ENCODE data around the gene PCDHA9.
A peak's percentile ranks its signal among the peaks of the same experiment; 100 is the strongest.

GRCh38 chr5:140840978-140841962 lies 6.9 kb upstream of the PCDHA9 start, which contains the start of gene PCDHA8:
- TF ChIP-seq CTCF (conservative IDR thresholded peaks at IDR 0.05; ENCODE audit: low read depth, low read length) (0 out of 2 replicates have a peak, but pooled peaks have one; percentile 1), USF2 (IDR thresholded peaks at IDR 0.05; ENCODE audit: low read depth, low read length) (no peak), CEBPB (IDR thresholded peaks at IDR 0.05; ENCODE audit: low read depth, low read length) (no peak), POLR2A (IDR thresholded peaks at IDR 0.05; ENCODE audit: low read depth, low read length) (no peak), MAFK (IDR thresholded peaks at IDR 0.05; ENCODE audit: low read depth, low read length) (no peak), BHLHE40 (IDR thresholded peaks at IDR 0.05; ENCODE audit: low read depth, low read length) (no peak), RCOR1 (IDR thresholded peaks at IDR 0.05; ENCODE audit: insufficient replicate concordance, low read length) (no peak), NFE2L2 (IDR thresholded peaks at IDR 0.05; ENCODE audit: low read depth, low read length) (no peak), RAD21 (IDR thresholded peaks at IDR 0.05; ENCODE audit: low read length) (no peak), MXI1 (IDR thresholded peaks at IDR 0.05; ENCODE audit: borderline replicate concordance, low read depth, low read length) (no peak)
